Measurements from ENCODE around the gene NRDE2.
"Not testable (repeated sequence)": the region's sequence is repeated elsewhere in the genome, so short reads cannot be mapped to it uniquely, and the experiment has no call there.

The NRDE2 gene

GRCh38 chr14:90341784-90342183, 10.0 kb upstream of the NRDE2 start:
- no peak for DNase-seq (ENCODE audit: low spot score)

- not testable (repeated sequence) for DNase-seq (ENCODE audit: low spot score)
These were observed 9.5 kb upstream of the NRDE2 start for GRCh38 chr14:90341232-90341631.

DNA sequence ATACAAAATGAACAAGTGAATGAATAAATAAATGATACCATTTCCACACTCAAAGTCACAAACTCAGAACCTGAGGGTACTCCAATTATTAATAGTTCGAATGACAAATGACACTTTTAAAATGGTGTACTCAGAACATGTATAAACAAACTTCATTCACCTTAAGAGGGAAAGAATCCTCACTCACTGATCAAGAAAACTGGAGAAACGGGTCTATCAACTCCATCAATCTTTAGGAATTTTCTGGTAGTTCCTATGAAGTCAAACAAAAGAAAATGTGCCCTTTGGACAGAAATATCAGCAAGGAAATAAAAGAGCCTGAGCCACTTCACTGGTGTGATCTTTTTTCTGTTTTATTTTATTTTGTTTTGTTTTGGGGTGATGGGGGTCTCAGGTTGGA, 5.2 kb upstream of the NRDE2 start:
- DNase-seq (ENCODE audit: low spot score), result no peak

DNA sequence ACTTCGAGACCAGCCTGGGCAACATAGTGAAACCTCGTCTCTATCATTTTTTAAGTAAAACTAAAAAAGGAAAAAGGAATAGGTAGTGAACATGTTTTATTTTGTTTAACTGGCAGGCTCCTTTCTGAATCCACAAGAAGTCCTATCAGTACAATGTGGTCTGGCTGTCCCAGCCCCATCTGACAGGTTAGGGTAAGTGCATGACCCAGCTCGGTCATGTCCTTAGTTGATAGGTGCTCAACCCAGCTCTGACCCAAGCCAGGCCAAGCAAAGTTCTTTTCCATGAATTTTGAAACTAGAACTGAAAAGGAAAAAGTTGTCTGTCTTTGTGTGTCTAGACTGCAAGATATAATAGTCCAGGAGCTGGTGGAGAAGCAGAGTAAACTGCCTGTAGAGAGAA, 4.7 kb upstream of the NRDE2 start:
- no peak for DNase-seq (ENCODE audit: low spot score)

GRCh38 chr14:90332271-90332584, 487 bp upstream of the NRDE2 start:
- no peak for DNase-seq (ENCODE audit: low spot score)

- no peak for DNase-seq (ENCODE audit: low spot score)
These were observed 1.2 kb downstream of the NRDE2 start for GRCh38 chr14:90330203-90331196.

DNA sequence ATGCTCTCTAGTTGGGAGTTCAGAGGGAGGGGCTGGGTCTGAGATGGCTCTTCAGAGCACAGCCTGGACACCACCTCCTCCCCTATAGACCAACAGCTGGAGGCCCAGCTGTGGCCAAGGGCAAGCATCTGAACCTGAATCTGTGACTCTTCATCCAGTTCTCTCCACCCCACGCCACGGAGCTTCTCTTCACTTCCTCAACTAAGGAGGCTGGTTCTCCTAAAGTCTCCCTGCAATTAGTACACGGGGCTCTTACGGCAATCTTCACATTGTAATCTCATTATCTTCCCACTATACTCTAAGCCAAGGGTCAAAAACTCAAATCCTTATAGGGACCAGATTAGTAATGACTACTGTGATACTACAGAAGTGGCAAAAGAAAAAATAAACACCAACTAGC, 9.8 kb downstream of the NRDE2 start:
- DNase-seq (ENCODE audit: low spot score), result no peak

DNA sequence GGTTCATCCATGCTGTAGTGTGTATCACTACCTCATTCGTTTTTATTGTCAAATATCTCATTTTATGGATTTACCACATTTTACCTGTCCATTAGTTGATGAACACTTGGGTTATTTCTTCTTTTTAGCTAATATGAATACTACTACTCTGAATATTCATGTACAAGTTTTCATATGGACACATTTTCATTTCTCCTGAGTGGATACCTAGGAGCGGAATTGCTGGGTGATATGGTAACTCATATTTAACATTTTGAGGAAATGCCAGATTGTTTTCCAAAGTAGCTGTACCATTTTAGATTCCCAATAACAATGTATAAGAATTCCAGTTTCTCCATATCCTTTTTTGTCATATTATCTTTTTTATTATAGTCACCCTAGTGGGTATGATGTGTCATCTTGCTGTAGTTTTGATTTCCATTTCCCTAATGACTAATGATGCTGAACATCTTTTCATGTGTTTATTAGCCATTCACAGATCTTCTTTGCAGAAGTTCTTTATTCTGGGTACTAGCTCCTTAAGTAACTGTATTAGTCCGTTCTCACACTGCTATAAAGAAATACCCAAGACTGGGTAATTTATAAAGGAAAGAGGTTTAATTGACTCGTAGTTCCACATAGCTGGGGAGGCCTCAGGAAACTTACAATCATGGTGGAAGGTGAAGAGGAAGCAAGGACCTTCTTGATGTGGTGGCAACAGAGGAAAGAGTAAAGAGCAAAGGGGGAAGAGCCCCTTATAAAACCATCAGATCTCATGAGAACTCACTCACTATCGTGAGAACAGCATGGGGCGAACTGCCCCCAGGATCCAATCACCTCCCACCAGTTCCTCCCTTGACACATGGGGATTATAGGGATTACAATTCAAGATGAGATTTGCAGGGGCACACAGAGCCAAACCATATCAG, 11.9 kb downstream of the NRDE2 start:
- no peak for DNase-seq (ENCODE audit: low spot score)

DNA sequence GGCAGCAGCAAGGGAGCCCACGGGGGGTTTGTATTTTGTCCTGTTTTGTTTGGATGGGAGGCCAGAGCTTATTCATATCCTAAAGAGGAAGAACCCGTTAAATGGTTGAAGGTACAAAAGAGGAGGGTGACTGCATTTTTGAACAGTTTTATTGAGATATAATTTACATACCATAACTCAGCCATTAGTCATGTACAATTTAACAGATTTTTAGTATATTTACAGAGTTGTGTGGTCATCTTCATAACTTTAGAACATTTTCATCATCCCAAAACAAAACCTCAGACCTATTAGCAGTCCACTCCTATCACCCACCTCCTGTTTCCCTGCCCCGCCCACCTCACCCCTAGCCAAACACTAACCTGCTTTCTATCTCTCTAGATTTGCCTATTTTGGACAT, 12.6 kb downstream of the NRDE2 start:
- no peak for DNase-seq (ENCODE audit: low spot score)

GRCh38 chr14:90318016-90318415, 13.7 kb downstream of the NRDE2 start:
- no peak for DNase-seq (ENCODE audit: low spot score)

- no peak for DNase-seq (ENCODE audit: low spot score)
These were observed 14.5 kb downstream of the NRDE2 start for GRCh38 chr14:90317286-90317685.

DNA sequence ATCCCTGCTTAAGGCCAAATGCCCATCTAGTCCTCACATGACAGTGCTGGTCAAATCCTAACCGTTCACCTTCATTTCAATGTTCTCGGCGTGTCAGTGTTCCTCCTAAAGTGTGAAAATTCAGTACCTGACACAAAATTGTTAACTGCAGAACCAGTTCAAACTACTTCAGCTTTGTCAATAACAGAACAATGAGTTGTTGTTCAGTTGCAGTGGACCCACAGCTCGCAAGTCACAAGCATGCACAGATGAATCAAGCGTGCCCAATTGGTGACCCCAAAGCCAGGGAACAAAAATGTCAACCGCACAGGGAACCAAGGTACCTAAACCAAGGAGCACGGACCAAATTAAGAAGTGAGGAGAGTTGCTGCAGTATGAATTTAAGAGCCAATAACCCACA, 23.2 kb downstream of the NRDE2 start:
- no peak for DNase-seq (ENCODE audit: low spot score)

GRCh38 chr14:90305176-90305601, 26.6 kb downstream of the NRDE2 start:
- no peak for DNase-seq (ENCODE audit: low spot score)

- DNase-seq (ENCODE audit: low spot score), result no peak
These were observed 27.2 kb downstream of the NRDE2 start for GRCh38 chr14:90304502-90304901.

DNA sequence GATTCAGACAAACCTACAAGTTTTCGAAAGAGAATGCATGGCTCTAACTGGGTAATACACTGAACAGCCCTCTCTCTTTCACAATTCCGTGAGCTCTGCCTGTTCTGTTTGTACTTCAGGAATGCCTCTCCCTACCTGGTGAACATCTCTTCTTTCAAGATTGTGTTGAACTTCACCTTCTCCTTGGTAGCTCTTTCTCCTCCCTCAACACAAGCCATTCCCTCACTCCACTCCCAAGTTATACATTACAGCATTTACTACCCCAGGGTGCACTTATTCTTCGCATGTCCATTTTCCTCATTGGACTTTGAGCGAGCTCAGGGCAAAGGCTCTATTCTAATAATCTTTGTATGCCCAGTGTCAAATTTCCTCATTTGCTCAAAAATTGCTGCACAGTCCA, 28.3 kb downstream of the NRDE2 start:
- DNase-seq (ENCODE audit: low spot score), result no peak

- no peak for DNase-seq (ENCODE audit: low spot score)
These were observed 29.0 kb downstream of the NRDE2 start for GRCh38 chr14:90302529-90303303.

DNA sequence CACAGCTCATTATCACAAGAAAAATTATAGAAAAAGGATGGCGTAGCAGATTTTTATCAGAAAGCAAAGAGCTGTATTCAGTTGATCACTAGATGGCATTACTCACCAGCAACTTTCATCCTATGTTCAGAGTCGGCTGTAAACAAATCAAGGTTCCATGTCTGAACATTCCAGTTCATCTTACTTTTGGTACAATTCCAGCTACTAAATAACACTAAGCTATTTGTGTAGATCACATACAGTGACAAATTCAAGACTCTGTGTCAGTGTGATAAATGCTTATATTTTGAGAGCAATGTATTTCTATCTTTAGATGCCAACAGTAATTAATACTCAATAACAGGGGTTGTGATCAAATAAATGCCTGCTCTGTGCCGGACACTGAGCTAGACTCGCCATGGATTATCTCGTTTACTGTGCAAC, 30.1 kb downstream of the NRDE2 start:
- DNase-seq (ENCODE audit: low spot score), result peak; percentile 21

DNA sequence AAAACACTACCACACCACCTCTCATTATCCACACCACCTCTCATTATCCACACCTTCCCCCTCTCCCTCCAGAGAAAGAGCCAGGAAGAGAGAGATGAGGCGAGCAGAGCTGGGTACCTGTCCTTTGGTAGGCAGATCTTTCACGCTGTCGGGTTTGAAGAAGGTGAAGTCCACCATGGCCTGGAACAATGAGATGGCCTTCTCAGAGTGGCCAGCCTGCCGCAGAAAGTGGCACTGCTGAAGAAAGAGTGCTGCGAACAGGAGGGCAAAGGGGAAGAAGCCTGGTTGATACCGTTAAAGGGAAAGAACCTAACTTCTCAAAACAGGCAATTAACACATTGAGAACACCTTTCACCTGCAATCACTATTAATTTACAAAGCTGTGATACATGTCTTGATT, 30.6 kb downstream of the NRDE2 start:
- DNase-seq (ENCODE audit: low spot score), result no peak

GRCh38 chr14:90300611-90301047, 31.1 kb downstream of the NRDE2 start:
- DNase-seq (ENCODE audit: low spot score), result no peak

DNA sequence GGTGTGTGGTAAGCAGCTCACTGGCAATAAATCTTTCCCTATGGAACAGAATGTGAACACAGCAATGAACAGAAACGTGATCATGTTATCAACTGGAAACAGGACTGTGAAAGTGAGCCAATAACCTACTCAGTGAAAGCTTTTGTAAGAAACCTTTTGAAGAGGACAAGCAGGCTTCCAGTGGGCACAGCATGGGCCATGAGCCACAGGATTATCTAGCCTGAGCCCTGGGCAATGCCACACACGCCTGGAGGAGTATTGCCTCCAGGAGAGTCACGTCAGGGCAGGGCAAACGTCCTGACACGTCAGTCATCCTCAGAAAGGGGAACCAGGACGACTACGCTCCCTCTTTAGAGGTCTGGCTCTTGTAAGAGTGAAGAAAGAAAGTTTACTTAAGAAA, 32.3 kb downstream of the NRDE2 start:
- DNase-seq (ENCODE audit: low spot score), result no peak

- DNase-seq (ENCODE audit: low spot score), result no peak
These were observed 33.7 kb downstream of the NRDE2 start for GRCh38 chr14:90297876-90298629.

All from HuH-7.5 (cell line).